ENCODE data around the gene PCP4.

GRCh38 chr21:39850333-39850732, 16.9 kb upstream of the PCP4 start:
- TF ChIP-seq NBN (IDR thresholded peaks at IDR 0.05) (no peak), USF1 (IDR thresholded peaks at IDR 0.05; ENCODE audit: borderline replicate concordance, extremely low read length, insufficient read depth, low read depth, low read length) (no peak), CBFB (IDR thresholded peaks at IDR 0.05; ENCODE audit: low read depth) (no peak), DPF2 (IDR thresholded peaks at IDR 0.05) (no peak), MAX (IDR thresholded peaks at IDR 0.05; ENCODE audit: low read depth, low read length) (no peak), POLR2A (IDR thresholded peaks at IDR 0.05; ENCODE audit: low read depth, low read length) (no peak), POLR2AphosphoS5 (IDR thresholded peaks at IDR 0.05; ENCODE audit: low read length) (no peak), KAT2A (conservative IDR thresholded peaks at IDR 0.05; ENCODE audit: control insufficient read depth, low read depth, low read length) (no peak)
